ENCODE results near the gene SOX13. TPM values are rescaled to one million over a fixed set of nuclear protein-coding genes. Genes with fewer than 3 reads are reported as not detected.
A peak's percentile ranks its signal among the peaks of the same experiment; 100 is the strongest.

The SOX13 gene
- total and polyA plus RNA-seq, 10 of the 15 experiments (the other 5 are each of a cell fraction or from before 2014, with no cell fraction given), result 0.04 to 0.31 (median 0.11) TPM; not detected in 7

DNA sequence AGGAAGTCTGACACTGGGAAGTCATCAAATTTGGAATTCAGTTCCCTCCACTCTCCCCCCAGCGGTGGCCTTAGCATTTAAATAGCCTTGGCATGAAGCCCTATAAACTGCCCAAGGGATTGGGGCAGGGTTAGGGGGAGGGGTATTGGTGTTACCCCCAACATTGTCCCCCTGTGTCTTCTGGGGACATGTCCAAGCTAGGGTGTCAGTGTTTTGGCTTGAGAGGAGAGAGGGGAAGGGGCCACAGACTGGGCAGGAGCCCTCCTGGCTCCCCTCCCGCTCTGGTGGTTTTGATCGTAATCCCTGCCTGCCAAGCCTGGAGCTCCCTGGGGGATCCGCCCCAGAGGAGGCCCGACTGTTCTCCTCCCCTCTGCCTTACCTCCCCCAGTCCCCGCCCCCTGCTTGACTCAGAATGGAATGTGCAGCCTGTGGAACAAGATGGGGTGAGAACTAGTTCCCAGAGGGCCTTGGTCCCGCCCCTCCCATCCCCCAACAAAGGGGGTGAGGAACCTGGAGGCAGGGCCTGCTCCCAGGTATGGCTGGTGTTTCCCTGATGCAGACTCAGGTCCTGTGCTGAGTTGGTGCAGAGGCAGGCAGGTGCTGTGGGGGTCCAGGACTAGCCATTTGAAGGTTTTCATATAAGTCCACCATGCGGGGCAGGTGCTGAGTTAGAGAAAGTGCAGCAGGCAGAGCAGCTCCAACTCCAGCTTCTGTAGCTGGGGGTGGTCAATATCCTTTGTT, 7.4 kb downstream of the SOX13 start:
- 53% methylated on average over 7 of the region's 8 CpGs for WGBS (ENCODE audit: insufficient coverage, insufficient replicate concordance, low lambda C conversion rate, missing lambda C conversion rate)
- POLR2A ChIA-PET, result interaction anchor here (0.6 to 0.9 kb wide), 2 partner anchors 10 to 13 kb away, joined by 3 read pairs; no protein-coding TSS in a partner anchor
- Histone ChIP-seq H3K4me1 (ENCODE audit: control insufficient read depth, insufficient read depth, low read length) (no peaks in the 10 kb centered on the region), H3K36me3 (ENCODE audit: control insufficient read depth in 2 of 2, insufficient read depth in 2 of 2, low read length in 1 of 2) (no peaks in the 10 kb centered on the region), H3K4me3 (no peak overlapping the region), H3K9ac (ENCODE audit: control insufficient read depth, insufficient read depth, low read length) (no peak overlapping the region), H3K4me2 (ENCODE audit: control insufficient read depth, insufficient read depth) (no peak overlapping the region), H3K27ac (ENCODE audit: control insufficient read depth, insufficient read depth) (no peak overlapping the region), H3K9me3 (replicated peaks; ENCODE audit: control insufficient read depth, insufficient read depth, low read length) (no peaks in the 10 kb centered on the region), H3K27me3 (replicated peaks in 1 of 2; ENCODE audit: control insufficient read depth in 2 of 2, insufficient read depth in 2 of 2, low read length in 1 of 2) (peaks cover 1 to 3% of the 10 kb centered on the region in 2 experiments), H3K79me2 (ENCODE audit: control insufficient read depth, insufficient read depth, low read length) (no peaks in the 10 kb centered on the region), H4K20me1 (ENCODE audit: control insufficient read depth, insufficient read depth) (no peaks in the 10 kb centered on the region), H2AFZ (ENCODE audit: control insufficient read depth, low read depth, low read length) (no peak overlapping the region)
- FAIRE-seq (no peak), DNase-seq (ENCODE audit: low read depth, low spot score) (no peak), ATAC-seq (peak; percentile 46; the same call in 2 of the 3 replicates)
- BruUV-seq (replicated peaks), result no TSS peak
- intact Hi-C loops (cut with micrococcal nuclease; ENCODE audit: unreplicated experiment) (no loop called here), in situ Hi-C loops (cut with MboI) (no loop called here)
- SMC1A ChIA-PET (ENCODE audit: uncharacterized antibody, unreplicated experiment), result interaction anchor here (0.7 to 1.0 kb wide), 2 partner anchors 14 to 47 kb away, joined by 3 read pairs; no protein-coding TSS in a partner anchor
- CTCF ChIA-PET, result interaction anchor here (0.9 to 1.3 kb wide), 2 partner anchors 10 to 11 kb away, joined by 3 to 4 read pairs; no protein-coding TSS in a partner anchor
- RAD21 ChIA-PET (ENCODE audit: unreplicated experiment), result interaction anchor here (1.0 to 1.3 kb wide), 3 partner anchors 14 to 49 kb away, joined by 3 to 6 read pairs (median 3); no protein-coding TSS in a partner anchor
- peak; percentile 67 for TF ChIP-seq MEF2B (IDR thresholded peaks at IDR 0.05; ENCODE audit: partially characterized antibody, poor library complexity, severe bottlenecking)
- TF ChIP-seq, protein P1, sequence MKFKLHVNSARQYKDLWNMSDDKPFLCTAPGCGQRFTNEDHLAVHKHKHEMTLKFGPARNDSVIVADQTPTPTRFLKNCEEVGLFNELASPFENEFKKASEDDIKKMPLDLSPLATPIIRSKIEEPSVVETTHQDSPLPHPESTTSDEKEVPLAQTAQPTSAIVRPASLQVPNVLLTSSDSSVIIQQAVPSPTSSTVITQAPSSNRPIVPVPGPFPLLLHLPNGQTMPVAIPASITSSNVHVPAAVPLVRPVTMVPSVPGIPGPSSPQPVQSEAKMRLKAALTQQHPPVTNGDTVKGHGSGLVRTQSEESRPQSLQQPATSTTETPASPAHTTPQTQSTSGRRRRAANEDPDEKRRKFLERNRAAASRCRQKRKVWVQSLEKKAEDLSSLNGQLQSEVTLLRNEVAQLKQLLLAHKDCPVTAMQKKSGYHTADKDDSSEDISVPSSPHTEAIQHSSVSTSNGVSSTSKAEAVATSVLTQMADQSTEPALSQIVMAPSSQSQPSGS (IDR thresholded peaks at IDR 0.05; ENCODE audit: low read length), result no peak

DNA sequence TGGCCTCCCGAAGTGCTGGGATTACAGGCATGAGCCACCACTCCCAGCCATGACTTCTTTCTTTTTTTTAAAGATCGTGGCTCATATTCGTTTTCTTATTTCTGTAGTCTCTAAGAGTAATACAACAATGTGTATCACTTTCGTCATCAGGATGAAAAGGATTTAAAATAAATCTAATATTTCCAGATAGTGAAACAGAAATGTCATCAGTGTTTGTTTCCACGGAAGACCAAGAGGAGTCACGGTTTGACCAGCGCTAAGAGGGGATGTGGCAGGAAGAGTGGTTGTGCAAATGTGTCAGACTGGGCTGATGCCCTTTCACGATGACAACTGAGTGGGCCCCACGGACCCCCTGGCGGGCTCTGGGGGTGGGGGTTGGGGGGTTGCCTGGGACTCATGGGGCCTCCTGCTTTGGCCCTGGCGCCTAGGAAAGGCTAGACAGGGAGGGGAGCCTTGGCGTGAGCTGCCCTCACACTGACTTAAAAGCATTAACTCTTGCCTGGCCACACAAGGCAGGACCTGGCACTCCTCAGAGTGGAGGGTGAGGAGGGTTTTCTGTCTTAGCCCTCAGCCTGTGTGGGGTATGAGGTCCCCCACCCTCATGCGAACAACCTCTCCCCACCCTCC, 8.4 kb downstream of the SOX13 start:
- Histone ChIP-seq H4K20me1 (ENCODE audit: control insufficient read depth, insufficient read depth) (no peaks in the 10 kb centered on the region), H3K9me3 (replicated peaks; ENCODE audit: control insufficient read depth, insufficient read depth, low read length) (no peaks in the 10 kb centered on the region), H3K4me2 (ENCODE audit: control insufficient read depth, insufficient read depth) (no peak overlapping the region), H3K4me3 (no peak overlapping the region), H3K9ac (ENCODE audit: control insufficient read depth, insufficient read depth, low read length) (no peak overlapping the region), H3K79me2 (ENCODE audit: control insufficient read depth, insufficient read depth, low read length) (no peaks in the 10 kb centered on the region), H3K36me3 (ENCODE audit: control insufficient read depth in 2 of 2, insufficient read depth in 2 of 2, low read length in 1 of 2) (no peaks in the 10 kb centered on the region), H3K27ac (ENCODE audit: control insufficient read depth, insufficient read depth) (no peak overlapping the region), H2AFZ (ENCODE audit: control insufficient read depth, low read depth, low read length) (no peak overlapping the region), H3K27me3 (replicated peaks in 1 of 2; ENCODE audit: control insufficient read depth in 2 of 2, insufficient read depth in 2 of 2, low read length in 1 of 2) (peaks cover 0 to 2% of the 10 kb centered on the region in 2 experiments; a peak in 3 of 4 replicates), H3K4me1 (ENCODE audit: control insufficient read depth, insufficient read depth, low read length) (no peaks in the 10 kb centered on the region)
- ChIA-PET SMC1A (ENCODE audit: uncharacterized antibody, unreplicated experiment) (no interaction called here), POLR2A (no interaction called here), CTCF (interaction anchor here (1.3 kb wide), 1 partner anchor 9 kb away, joined by 3 read pairs; no protein-coding TSS in a partner anchor), RAD21 (ENCODE audit: unreplicated experiment) (no interaction called here)
- BruUV-seq (replicated peaks), result no TSS peak
- WGBS (ENCODE audit: insufficient coverage, insufficient replicate concordance, low lambda C conversion rate, missing lambda C conversion rate), result 30% methylated on average over 13 of the region's 13 CpGs
- DNase-seq (ENCODE audit: low read depth, low spot score) (no peak), FAIRE-seq (no peak), ATAC-seq (no peak)
- intact Hi-C loops (cut with micrococcal nuclease; ENCODE audit: unreplicated experiment), result no loop called here
- no peak for TF ChIP-seq LARP7 (IDR thresholded peaks at IDR 0.05)
- no peak for TF ChIP-seq SIN3A (IDR thresholded peaks at IDR 0.05; ENCODE audit: low read depth, low read length)
- no peak for TF ChIP-seq HDGF (IDR thresholded peaks at IDR 0.05)
- TF ChIP-seq ZZZ3 (IDR thresholded peaks at IDR 0.05; ENCODE audit: control insufficient read depth, insufficient read length, low read depth), result no peak
- TF ChIP-seq BRCA1 (IDR thresholded peaks at IDR 0.05; ENCODE audit: low read depth, low read length), result no peak
- TF ChIP-seq, protein P2, sequence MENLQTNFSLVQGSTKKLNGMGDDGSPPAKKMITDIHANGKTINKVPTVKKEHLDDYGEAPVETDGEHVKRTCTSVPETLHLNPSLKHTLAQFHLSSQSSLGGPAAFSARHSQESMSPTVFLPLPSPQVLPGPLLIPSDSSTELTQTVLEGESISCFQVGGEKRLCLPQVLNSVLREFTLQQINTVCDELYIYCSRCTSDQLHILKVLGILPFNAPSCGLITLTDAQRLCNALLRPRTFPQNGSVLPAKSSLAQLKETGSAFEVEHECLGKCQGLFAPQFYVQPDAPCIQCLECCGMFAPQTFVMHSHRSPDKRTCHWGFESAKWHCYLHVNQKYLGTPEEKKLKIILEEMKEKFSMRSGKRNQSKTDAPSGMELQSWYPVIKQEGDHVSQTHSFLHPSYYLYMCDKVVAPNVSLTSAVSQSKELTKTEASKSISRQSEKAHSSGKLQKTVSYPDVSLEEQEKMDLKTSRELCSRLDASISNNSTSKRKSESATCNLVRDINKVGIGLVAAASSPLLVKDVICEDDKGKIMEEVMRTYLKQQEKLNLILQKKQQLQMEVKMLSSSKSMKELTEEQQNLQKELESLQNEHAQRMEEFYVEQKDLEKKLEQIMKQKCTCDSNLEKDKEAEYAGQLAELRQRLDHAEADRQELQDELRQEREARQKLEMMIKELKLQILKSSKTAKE (IDR thresholded peaks at IDR 0.05; ENCODE audit: low read depth, poor library complexity, severe bottlenecking), result no peak
- in situ Hi-C loops (cut with MboI), result no loop called here
